GM19193 (cell line): ENCODE data around the gene WNT2B.

Experiments used
- POLR2A ChIP-seq: IDR thresholded peaks from 4 replicates; pipeline ENCODE4 v1.6.1; 2011; ENCODE audit not compliant: insufficient read depth, insufficient read length; ENCODE audit errors: extremely low read depth

The WNT2B gene

DNA sequence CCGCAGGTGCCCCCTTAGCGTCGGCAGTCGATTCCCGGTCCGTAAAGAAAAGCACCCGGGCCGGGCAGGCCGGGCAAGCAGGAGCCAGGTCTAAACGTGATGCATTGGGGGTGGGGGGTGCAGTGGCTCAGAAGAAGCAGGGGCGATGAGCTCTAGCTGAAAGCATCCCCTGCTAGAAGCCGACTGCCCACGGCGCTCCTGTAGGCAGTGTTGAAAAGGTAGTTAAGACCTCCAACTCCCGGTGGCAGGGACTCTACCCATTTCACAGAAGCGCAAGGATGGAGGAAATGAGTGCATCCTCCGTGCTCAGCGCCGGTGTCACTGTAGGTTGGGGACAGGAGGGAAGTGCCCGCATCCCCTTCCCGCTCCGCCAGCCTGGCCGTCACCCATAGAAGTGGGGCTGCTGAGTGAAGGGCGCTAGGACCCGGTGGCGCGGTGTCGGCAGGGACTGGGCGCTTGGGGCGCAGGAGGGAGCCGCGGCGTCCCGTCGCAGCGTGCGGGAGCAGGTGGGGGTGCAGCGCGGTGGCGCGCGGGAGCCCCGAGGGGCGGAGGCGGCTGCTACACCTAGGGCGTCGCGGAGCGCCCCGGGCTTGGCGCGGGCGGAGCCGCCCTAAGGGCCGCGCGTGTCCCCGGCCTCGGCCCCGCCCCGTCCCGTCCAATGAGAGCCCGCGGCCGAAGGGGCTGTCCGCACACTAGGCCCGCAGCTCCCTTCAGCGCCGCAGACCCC, at the start of gene WNT2B:
Gene WNT2B (plus strand): TSS at position 688 of the 727 bp plus-strand sequence. CDS start 298 bp downstream, outside the sequence.
- TF ChIP-seq POLR2A, result no peak

DNA sequence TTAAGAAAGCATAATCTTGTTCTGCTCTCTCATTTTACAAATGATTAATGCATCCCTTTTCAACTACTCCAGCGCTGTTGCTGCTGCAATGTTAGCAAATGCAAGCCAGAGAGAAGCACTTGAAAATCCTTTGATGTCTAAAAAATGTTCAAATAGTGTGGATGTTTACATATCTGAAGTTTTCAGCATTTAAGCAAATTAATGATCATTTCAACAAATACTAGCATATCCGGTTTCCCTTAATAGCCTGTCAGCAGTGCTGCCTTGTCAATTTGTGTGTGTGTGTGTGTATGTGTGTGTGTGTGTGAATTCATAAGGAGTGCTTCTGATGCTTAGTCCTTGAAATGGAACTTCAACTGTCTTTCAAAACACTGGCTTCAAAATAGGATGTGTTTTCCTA, 48.1 kb upstream of the WNT2B start:
- TF ChIP-seq POLR2A, result no peak

DNA sequence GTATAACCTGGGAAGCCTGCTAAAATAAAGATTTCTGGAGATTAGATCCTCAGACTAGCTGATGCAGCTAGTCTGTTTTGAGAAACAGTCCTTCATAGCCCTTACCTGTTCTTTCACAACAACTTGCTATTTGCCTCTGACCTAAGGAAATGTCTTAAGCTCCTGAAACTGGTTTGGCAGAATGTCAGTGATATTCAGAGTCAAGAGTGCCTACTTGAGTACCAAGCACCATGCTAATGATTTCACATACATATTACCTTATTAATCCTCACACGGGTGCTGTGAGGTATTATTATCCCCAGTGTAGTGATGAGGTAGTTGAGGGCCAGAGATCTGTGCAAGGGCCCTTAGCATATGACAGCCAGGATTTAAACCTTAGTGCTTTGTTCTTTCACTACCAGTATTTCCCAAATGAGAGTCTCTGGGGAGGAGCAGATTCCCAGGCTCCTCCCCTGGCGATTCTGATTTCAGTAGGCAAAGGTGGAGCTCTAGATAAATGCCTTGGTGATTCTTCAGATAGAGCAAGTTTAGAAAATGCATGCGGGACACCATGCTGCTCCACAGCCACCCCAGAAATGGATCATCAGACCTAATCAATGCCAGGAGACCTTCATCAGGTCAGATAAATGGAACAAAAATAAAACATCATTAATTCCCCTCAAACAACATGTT, 47.4 kb upstream of the WNT2B start:
- TF ChIP-seq POLR2A, result no peak

DNA sequence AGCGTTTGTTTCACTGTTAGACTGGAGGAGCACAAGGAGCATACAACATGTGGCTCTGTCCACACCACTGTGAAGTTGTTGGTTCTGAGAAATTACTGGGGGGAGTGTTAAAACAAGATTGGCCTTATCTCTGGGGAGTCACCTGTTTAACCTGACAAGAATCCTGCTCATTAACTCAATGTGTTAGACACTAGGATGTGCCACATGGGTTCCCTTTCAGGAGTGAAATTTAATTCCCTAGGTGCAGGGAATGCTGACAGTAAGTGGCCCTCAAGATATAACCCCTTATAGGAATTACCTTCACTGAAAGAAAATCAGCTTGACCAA, 45.8 kb upstream of the WNT2B start:
- no peak for TF ChIP-seq POLR2A

DNA sequence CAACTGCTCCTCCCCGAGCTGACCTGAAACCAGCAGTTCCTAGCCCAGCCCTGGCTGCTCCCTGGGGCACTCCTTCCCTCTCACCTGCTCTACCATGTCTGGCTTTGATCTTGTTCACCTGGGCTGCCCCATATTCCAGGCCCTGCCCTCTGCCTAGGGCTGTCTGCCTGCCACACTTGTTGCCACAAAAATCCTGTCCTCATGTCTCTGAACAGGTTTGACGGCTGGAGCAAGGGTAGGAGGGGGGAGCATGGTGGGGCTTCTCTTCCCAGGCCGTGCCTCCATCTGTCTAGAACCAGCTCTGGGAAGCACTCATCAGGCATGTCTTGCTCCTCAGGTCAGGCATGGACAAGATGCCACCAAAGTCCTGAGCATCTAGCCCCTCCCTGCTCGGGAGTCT, 44.3 kb upstream of the WNT2B start:
- no peak for TF ChIP-seq POLR2A

DNA sequence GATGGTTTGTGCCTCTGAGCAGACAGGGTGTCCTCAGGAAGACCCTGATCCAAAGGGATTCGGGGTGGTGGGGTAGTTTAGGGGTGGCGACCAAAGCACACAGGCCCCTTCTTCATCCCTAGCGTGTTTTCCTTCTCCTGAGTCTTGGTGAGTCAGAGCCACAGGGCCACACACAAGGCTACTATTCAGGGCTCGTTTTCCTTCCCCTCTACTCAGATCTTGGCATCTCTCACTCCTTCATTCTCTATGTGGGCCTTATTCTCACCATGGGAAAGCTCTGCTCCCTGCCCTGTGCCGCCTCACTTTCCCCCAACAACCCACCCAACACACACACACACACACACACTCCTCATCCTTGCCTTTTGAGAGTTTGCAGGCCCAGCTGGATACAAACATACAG, 43.6 kb upstream of the WNT2B start:
- TF ChIP-seq POLR2A, result no peak

DNA sequence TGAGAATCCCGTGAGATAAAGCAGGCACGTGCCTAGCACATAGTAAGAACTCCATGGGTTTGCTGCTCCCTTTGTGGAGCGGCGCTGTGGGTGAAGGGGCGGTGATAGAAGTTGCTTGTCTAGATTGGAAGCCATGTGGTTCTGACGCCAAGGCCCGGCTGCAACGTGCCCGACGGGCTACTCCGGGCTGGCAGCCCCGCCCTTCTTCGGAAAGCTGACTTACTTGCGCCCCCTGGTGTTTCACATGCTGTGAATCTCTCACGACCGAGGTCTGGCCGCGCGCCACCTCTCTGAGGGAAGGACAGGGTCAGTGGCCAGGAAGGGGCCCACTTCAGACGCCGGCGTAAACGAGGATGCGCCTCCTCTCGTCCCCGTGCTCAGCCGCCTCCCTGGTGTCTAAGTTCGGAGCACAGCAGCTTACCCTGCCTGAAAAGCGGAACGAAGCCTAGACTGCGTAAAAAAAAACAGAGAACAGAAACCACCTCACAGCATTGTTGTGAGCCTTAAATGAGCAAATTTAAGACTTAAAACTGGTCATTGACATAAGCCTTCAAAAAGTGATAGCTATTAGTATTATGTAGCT, 42.6 kb upstream of the WNT2B start:
- peak; percentile 13 for TF ChIP-seq POLR2A

DNA sequence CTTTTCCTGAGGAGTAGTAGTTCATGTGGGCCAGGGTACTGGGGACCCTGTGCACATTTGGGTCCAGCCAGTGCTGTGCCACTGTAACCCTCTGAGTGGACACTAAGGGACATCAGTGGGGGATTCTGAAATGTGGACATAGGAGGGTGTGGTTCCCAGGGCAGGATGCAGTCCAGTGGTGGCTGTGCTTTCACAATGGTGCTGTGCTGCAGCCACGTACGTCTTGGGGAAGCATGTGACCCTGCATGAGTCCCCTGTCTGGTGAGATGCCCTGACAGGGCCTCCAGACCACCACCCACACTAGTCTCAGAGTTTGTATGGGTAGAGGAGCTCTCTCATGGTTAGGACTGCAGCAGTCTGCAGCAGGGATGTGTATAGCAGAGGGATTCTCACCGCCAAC, 37.8 kb upstream of the WNT2B start:
- TF ChIP-seq POLR2A, result no peak

DNA sequence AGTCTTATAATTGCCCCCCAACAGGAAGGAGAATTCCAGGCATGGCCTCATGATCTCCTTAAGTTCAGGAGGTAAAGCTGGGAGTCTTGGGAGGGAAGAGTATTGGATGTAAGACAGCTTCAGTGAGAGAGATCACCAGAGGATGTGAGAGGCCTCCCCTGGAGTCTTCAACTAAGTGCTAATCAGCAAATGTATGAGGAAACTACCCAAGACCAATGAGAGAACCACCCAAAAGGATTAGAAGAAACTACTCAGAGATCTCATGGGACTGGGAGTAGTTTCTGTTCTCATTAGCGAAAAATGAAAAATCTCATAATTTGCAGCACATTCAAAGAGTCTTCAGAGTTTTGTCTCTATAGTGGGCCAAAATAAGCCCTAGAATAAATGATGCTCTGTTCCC, 36.6 kb upstream of the WNT2B start:
- TF ChIP-seq POLR2A, result no peak

DNA sequence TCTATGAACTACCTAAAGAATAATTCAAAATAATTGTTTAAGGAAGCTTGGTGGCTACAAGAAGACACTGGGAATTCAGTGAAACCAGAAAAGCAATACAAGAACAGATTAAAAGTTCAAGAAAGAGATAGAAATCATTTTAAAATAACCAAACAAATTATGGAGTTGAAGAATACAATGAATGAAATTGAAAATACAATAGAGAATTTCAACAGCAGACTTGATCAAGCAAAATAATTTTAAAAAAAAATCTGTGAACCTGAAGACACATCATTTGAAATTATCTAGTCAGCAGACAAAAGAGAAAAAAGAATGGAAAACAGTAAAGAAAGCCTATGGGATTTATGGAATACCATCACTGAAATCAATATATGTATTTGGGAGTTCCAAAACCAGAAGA, 31.2 kb upstream of the WNT2B start:
- TF ChIP-seq POLR2A, result no peak

DNA sequence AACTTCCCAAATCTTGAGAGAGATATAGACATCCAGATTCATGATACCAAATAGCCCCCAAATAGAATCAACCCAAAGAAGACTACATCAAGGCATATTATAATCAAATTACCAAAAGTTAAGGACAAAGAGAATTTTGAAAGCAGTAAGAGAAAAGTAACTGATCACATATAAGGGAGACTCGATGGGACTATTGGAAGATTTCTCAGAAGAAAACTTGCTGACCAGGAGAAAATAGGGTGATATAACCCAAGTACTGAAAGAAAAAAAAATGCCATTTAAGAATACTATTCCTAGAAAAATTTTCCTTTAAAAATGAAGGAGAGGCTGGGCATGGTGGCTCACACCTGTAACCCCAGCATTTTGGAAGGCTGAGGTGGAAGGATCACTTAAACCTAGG, 30.5 kb upstream of the WNT2B start:
- TF ChIP-seq POLR2A, result no peak

DNA sequence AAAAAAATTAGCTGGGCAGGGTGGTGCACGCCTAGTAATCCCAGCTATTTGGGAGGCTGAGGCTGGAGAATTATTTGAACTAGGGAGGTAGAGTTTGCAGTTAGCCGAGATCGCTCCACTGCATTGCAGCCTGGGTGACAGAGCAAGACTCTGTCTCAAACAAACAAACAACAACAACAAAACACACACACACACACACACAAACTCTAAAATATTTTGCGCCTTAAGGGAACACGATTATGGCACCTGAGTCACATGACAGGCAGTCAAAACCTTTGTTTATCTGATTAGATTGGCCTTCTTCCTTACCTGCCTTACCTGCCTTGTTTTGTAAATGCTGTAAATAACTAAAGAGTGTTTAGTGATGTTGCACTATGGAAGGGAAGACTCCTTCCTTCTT, 20.6 kb upstream of the WNT2B start:
- no peak for TF ChIP-seq POLR2A

DNA sequence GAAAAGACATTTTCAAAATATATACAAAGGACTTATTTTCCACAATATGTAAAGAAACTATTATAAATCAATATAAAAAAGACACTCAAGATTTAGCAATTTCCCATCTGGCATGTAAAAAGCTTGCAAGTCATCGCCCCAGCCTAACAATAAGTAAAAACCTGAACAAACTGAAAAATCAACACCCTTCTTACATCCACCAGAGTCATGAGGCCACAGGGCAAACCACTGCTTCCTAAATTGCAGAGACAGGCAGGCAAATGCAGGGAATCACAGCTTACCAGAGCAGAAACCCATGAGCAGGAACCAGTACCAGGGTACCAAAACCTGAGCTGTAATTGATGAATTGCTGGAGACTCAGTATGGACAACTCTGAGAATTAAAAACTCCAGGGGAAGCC, 16.7 kb upstream of the WNT2B start:
- no peak for TF ChIP-seq POLR2A

DNA sequence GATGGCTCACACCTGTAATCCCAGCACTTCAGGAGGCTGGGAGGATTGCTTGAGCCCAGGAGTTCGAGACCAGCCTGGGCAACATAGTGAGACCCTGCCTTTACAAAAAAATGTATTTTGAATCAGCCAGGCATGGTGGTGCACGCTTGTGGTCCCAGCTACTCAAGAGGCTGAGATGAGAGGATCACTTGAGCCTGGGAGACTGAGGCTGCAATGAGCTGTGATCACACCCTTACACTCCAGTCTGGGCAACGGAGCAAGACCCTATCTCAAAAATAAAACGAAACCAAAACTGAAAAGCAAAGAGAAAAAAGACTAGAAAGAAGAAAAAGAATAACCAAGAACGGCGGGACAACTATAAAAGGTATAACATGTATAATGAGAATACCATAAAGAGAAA, 15.4 kb upstream of the WNT2B start:
- TF ChIP-seq POLR2A, result no peak

DNA sequence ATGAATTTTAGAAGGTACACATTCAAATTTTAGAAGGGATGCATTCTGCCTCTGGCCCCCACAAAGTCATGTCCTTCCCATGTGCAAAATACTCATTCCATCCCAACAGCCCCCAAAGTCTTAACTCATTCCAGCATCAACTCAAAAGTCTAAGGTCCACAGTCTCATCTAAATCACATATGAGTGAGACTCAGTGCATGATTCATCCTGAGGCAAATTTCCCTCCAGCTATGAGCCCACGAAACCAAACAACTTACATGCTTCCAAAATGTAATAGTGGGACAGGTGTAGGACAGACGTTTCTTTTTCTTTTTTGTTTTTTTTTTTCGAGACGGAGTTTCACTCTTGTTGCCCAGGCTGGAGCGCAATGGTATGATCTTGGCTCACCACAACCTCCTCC, 12.5 kb upstream of the WNT2B start:
- TF ChIP-seq POLR2A, result no peak
